Endothelial cell of umbilical vein (primary cell): Measurements from ENCODE around the gene DRAP1. TPM values are rescaled to one million over a fixed set of nuclear protein-coding genes. Genes with fewer than 3 reads are reported as not detected.
A peak's percentile ranks its signal among the peaks of the same experiment; 100 is the strongest.

Source experiments
- BruUV-seq: library from RNA; stranded (reverse); fragments of 400-500 nt; replicated peaks from 2 replicates; lab custom pipeline; 2021; lab: Mats Ljungman, UMichigan
- CTCF ChIA-PET: fragments of 300-600, 350-600 bp; sonication (Branson Sonifier 250); formaldehyde crosslinking; loops from one replicate; lab custom pipeline; 2021; ENCODE audit warnings: antibody characterized with exemption, inconsistent platforms; lab: Charles Lee
- POLR2A ChIA-PET: fragments of 300-600, 350-600 bp; sonication (Branson Sonifier 250); formaldehyde crosslinking; loops from one replicate; lab custom pipeline; 2021; ENCODE audit warnings: antibody characterized with exemption, inconsistent platforms; lab: Charles Lee
- DNase-seq: peaks from one replicate; pipeline ENCODE4 v3.0.0-alpha.2; 2011; ENCODE audit warnings: low read depth, low spot score
- FAIRE-seq: peaks from 2 replicates; lab custom pipeline; 2011; peaks lifted over from hg19 to GRCh38; lab: Jason Lieb, UNC
- H2AFZ ChIP-seq: 2 replicates; pipeline ENCODE4 v1.6.0; 2012; ENCODE audit warnings: low read depth, low read length, control low read depth, inconsistent platforms
- H3K27ac ChIP-seq: 2 replicates; pipeline ENCODE4 v1.5.1; 2011; ENCODE audit warnings: low read depth, mild to moderate bottlenecking, control low read depth, low read length, moderate library complexity; ENCODE audit not compliant: insufficient read depth
- H3K27me3 ChIP-seq, 2 experiments: 2 replicates each; pipeline versions ENCODE4 v1.6.0 to v1.6.1; 2011; ENCODE audit warnings: low read length in 2 of 2, mixed read lengths in 1 of 2; ENCODE audit not compliant: control insufficient read depth in 2 of 2, insufficient read depth in 2 of 2
- H3K36me3 ChIP-seq, 2 experiments: 2 replicates in 1 of 2; 3 replicates in 1 of 2; pipeline ENCODE4 v1.5.1; 2011; ENCODE audit warnings: low read length in 2 of 2, mild to moderate bottlenecking in 1 of 2, moderate library complexity in 1 of 2; ENCODE audit not compliant: control insufficient read depth in 2 of 2, insufficient read depth in 2 of 2; ENCODE audit errors: extremely low read depth in 1 of 2
- H3K4me1 ChIP-seq: 3 replicates; pipeline ENCODE4 v1.5.1; 2011; ENCODE audit warnings: mild to moderate bottlenecking, low read length; ENCODE audit not compliant: control insufficient read depth, insufficient read depth; ENCODE audit errors: extremely low read depth
- H3K4me2 ChIP-seq: 2 replicates; pipeline ENCODE4 v1.6.1; 2011; ENCODE audit warnings: low read length, control low read depth, mixed read lengths; ENCODE audit not compliant: insufficient read depth
- H3K4me3 ChIP-seq, 3 experiments: fragments of 200-600 bp in 1 of 3; sonication (generic), shearing (Covaris generic) in 1 of 3; replicated peaks in 1 of 3; 2 replicates each; pipeline ENCODE4 v1.5.1; 2011 to 2016; ENCODE audit warnings: control low read depth in 3 of 3, low read length in 3 of 3, mild to moderate bottlenecking in 2 of 3, inconsistent platforms in 1 of 3, low read depth in 1 of 3, moderate library complexity in 1 of 3; ENCODE audit not compliant: insufficient read depth in 1 of 3
- H3K79me2 ChIP-seq: 2 replicates; pipeline ENCODE4 v1.6.0; 2012; ENCODE audit warnings: low read length, inconsistent platforms; ENCODE audit not compliant: control insufficient read depth, insufficient read depth
- H3K9ac ChIP-seq: replicated peaks from 2 replicates; pipeline ENCODE3; 2011; ENCODE audit warnings: low read length, control low read depth; ENCODE audit not compliant: insufficient read depth; ENCODE audit errors: extremely low read depth
- H3K9me1 ChIP-seq: replicated peaks from 3 replicates; pipeline ENCODE4 v1.6.0; 2011; ENCODE audit warnings: mild to moderate bottlenecking, low read length; ENCODE audit not compliant: control insufficient read depth, insufficient read depth; ENCODE audit errors: extremely low read depth
- H3K9me3 ChIP-seq: replicated peaks from 2 replicates; pipeline ENCODE4 v1.5.1; 2012; ENCODE audit warnings: low read length, inconsistent platforms; ENCODE audit not compliant: control insufficient read depth, insufficient read depth
- H4K20me1 ChIP-seq: replicated peaks from 2 replicates; pipeline ENCODE3; 2011; ENCODE audit warnings: mild to moderate bottlenecking, low read length; ENCODE audit not compliant: control insufficient read depth, insufficient read depth; ENCODE audit errors: extremely low read depth
- FOS ChIP-seq: IDR thresholded peaks from 2 replicates; pipeline ENCODE4 v1.6.1; 2011; ENCODE audit warnings: mild to moderate bottlenecking, low read length, moderate library complexity, borderline replicate concordance; ENCODE audit not compliant: insufficient read depth
- GATA2 ChIP-seq: IDR thresholded peaks from 2 replicates; pipeline ENCODE4 v1.7.0; 2011; ENCODE audit warnings: low read depth, mild to moderate bottlenecking, moderate library complexity, mixed read lengths, low read length; ENCODE audit not compliant: insufficient read length, insufficient read depth
- JUN ChIP-seq: IDR thresholded peaks from 2 replicates; pipeline ENCODE4 v1.6.1; 2011; ENCODE audit warnings: borderline replicate concordance, low read depth; ENCODE audit not compliant: insufficient read length, insufficient read depth
- MYC ChIP-seq: IDR thresholded peaks from one replicate; pipeline ENCODE4 v1.6.1; 2011; ENCODE audit warnings: mild to moderate bottlenecking, low read depth, low read length
- POLR2AphosphoS5 ChIP-seq: IDR thresholded peaks from 2 replicates; pipeline ENCODE4 v1.6.1; 2012; ENCODE audit warnings: low read depth, mild to moderate bottlenecking, control low read depth, low read length, moderate library complexity; ENCODE audit not compliant: insufficient read depth
- dilution Hi-C: fragments of 300-500 bp; cut with MboI; formaldehyde crosslinking; loops from one replicate; pipeline ENCODE4 v1.15.0; 2019; ENCODE audit warnings: low sequenced_read_pairs; ENCODE audit not compliant: extremely low pct_ligation_motif_present
- intact Hi-C: fragments of 100-400 bp; cut with micrococcal nuclease; formaldehyde crosslinking; loops from one replicate; pipeline ENCODE4 v1.10.0; 2022
- polyA plus RNA-seq, 4 experiments: library from polyadenylated mRNA; depleted of rRNA in 3 of 4; stranded (reverse) in 3 of 4; unstranded in 1 of 4; fragments of >200 nt; gene quantifications; 2 replicates each; pipeline versions ENCODE4 v1.2.1 to v1.2.3, GENCODE V29; 2011 to 2012; ENCODE audit warnings: missing spikeins in 1 of 4
- total RNA-seq: library from RNA; stranded (reverse); gene quantifications from 2 replicates; pipeline ENCODE4 v1.2.3, GENCODE V29; 2021
- TF ChIP-seq, protein P1 (sequence below): IDR thresholded peaks from 2 replicates; pipeline ENCODE4 v1.6.1; 2011; ENCODE audit not compliant: insufficient read depth, insufficient read length
- TF ChIP-seq, protein P2 (sequence below), 2 donors: IDR thresholded peaks; 1 replicate in 1 of 2; 2 replicates in 1 of 2; pipeline ENCODE4 v1.5.1; 2011; ENCODE audit warnings: low read length in 2 of 2, mild to moderate bottlenecking in 2 of 2, moderate library complexity in 2 of 2, control low read depth in 1 of 2, inconsistent platforms in 1 of 2, low read depth in 1 of 2; ENCODE audit not compliant: insufficient read depth in 1 of 2; ENCODE audit errors: extremely low read depth in 1 of 2

The DRAP1 gene
- total and polyA plus RNA-seq, 2 donors (not counting 3 experiments of a cell fraction or from before 2014, with no cell fraction given): 74.9 to 114 TPM

DNA sequence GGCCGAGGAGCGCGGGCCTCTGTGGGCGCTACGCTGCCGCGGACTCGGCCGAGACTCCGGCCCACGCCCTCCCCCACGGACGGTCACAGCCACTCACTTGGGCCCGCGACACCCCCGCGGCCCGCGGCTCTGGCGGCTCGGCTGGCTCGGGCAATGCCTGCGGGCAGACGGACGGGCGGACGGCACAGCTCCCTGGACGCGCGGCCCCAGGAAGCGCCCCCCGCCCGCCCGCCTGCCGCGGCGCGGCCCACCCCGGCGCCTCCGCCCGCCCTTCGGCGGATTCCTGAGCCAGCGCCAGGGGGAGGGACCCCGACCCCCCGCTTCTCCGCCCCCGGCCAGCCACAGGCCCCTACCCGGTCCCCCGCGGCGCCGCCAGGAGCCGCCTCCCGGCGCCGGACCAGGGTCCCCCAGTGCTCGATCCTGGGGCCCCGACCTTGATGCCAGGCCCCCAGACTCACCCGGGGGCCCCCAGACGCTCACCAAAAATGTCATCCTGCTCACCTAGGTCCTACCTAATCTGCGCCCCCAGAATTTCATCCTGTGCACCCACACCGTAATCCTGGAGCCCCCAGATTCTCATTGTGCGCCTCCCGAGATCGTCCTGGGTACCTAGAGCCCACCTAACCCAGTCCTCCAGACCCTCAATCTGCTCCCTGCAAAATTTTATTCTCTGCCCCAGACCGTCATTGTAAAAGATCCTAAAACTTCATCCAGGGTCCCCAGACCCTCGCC lies 46.5 kb upstream of the DRAP1 start, which contains the start of gene EFEMP2:
Gene EFEMP2, minus strand, starts transcription at position 215 of the 732 bp plus-strand sequence. CDS start 446 bp downstream, outside the sequence.
- POLR2A ChIA-PET: interaction anchor here (1.9 kb wide), 1 partner anchor 12 kb away, joined by 19 read pairs; the partner anchor contains the start of gene MUS81
- no peak for FAIRE-seq

More for the DNA sequence above, 46.5 kb upstream of the DRAP1 start, which contains the start of gene EFEMP2:
- Histone ChIP-seq H3K79me2 (peaks cover 2% of the 10 kb centered on the region), H4K20me1 (no peaks in the 10 kb centered on the region), H3K36me3 (peaks cover 0 to 13% of the 10 kb centered on the region in 2 experiments), H3K9me1 (no peaks in the 10 kb centered on the region), H3K9me3 (no peaks in the 10 kb centered on the region), H3K4me3 (peak within 1 kb of the TSS; percentile 42 to 55 (median 47)), H3K27me3 (no peaks in the 10 kb centered on the region), H3K9ac (peak within 1 kb of the TSS; percentile 66), H3K4me2 (peak within 1 kb of the TSS; percentile 81), H3K27ac (peak within 1 kb of the TSS; percentile 52), H2AFZ (peak within 1 kb of the TSS; percentile 62), H3K4me1 (peaks cover 17% of the 10 kb centered on the region)
- CTCF ChIA-PET: interaction anchor here (1.3 to 7.1 kb wide), 6 partner anchors 12 to 93 kb away, joined by 4 to 73 read pairs (median 10); partner anchors contain the start of genes AP5B1, CCDC85B, CFL1 and FIBP
- TF ChIP-seq POLR2AphosphoS5 (no peak), GATA2 (no peak), MYC (no peak), JUN (no peak), FOS (no peak)
- TF ChIP-seq, protein P1, sequence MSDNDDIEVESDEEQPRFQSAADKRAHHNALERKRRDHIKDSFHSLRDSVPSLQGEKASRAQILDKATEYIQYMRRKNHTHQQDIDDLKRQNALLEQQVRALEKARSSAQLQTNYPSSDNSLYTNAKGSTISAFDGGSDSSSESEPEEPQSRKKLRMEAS: no peak
- TF ChIP-seq, protein P2, sequence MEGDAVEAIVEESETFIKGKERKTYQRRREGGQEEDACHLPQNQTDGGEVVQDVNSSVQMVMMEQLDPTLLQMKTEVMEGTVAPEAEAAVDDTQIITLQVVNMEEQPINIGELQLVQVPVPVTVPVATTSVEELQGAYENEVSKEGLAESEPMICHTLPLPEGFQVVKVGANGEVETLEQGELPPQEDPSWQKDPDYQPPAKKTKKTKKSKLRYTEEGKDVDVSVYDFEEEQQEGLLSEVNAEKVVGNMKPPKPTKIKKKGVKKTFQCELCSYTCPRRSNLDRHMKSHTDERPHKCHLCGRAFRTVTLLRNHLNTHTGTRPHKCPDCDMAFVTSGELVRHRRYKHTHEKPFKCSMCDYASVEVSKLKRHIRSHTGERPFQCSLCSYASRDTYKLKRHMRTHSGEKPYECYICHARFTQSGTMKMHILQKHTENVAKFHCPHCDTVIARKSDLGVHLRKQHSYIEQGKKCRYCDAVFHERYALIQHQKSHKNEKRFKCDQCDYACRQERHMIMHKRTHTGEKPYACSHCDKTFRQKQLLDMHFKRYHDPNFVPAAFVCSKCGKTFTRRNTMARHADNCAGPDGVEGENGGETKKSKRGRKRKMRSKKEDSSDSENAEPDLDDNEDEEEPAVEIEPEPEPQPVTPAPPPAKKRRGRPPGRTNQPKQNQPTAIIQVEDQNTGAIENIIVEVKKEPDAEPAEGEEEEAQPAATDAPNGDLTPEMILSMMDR (IDR thresholded peaks at IDR 0.05; ENCODE audit: extremely low read depth in 1 of 2, insufficient read depth in 1 of 2, low read depth in 1 of 2, low read length in 2 of 2): no peak
- dilution Hi-C loops: no loop called here
- intact Hi-C loops: loop anchor here (1.0 to 2.0 kb wide), 2 partner anchors 12 to 16 kb away; partner anchors contain the start of genes FIBP and MUS81
- DNase-seq: no peak
- no TSS peak for BruUV-seq
